HG03159 (cell line): ENCODE measurements around the gene IRAK2.

Source experiments
- ATAC-seq: cut with Tn5 transposase; IDR thresholded peaks from one replicate; pipeline ENCODE4 v1.9.1; 2021; ENCODE audit warnings: mild to moderate bottlenecking, moderate library complexity; ENCODE audit not compliant: unreplicated experiment

Gene IRAK2

DNA sequence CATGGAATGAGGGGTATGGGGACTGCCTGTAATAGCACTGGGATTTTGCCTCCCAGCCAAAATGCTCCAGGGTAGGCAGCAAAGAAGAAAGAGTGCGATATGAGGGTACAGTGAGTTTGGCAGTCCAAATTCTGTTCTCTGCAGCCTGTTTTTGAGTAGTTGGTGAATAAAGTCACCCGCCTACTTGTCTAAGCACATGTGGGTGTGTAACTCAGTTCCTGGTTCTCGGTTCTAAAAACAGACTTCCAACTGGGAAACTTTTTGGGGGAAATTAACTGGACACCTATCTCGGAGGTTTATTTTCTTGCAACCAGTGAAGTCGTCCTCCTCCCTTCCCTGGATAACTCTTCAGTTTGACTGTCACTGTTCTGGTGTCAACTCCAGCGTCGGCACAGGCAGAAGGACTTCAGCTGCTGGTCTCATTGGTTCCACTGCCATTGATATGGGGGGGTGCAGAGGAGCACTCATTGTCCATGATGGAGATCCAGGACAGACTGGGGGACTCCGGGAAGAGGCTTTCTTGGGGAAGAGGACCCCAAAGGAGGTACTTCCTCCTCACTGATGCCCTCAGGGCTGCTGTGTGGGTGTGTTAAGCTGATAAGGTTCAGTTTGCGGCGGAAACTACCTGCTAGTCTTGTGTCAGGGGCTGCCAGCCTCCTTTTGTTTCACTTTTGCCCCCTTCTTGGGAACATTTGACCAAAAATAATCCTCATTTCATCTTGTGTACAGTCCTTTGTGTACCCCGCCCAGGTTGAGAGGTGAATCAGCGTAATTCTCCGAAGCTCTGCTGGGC lies 114.9 kb downstream of the IRAK2 start:
- no peak for ATAC-seq

DNA sequence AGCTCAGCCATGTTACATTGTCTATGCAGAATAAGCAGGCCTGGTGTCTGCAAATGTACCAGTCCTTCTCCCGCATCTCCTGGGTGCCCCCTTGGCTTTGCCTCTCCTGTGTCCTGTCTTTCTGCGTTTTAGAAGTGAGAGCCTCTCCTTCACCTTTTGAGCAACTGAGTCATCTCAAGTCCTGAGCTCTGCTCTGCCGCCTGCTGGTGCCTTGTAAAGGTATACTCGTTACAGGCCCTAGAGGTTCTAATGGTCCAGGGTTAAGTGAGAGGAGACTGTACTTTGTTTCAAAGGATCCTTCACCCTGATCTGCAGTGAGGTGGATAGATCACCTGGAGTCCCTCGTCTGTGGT lies 115.4 kb downstream of the IRAK2 start:
- no peak for ATAC-seq

DNA sequence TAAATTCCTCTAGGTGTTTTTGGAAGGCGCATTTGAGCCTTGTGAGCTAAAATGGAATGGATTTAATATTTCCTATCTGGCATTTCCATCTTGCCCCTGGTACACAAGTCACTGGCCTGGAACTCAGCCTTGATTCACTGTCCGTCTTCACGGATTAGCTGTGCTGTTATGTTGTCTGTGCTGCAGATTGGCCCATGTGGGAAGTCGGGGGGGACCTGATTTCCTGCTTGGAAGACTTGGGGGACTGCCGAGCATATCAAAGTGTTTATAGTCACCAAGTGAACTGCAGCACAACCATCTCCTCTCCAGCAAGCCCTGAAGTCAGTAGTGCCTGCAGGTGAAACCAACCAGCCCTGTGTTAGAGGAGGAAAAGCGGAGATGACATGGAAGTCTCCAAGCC lies 115.9 kb downstream of the IRAK2 start:
- no peak for ATAC-seq

DNA sequence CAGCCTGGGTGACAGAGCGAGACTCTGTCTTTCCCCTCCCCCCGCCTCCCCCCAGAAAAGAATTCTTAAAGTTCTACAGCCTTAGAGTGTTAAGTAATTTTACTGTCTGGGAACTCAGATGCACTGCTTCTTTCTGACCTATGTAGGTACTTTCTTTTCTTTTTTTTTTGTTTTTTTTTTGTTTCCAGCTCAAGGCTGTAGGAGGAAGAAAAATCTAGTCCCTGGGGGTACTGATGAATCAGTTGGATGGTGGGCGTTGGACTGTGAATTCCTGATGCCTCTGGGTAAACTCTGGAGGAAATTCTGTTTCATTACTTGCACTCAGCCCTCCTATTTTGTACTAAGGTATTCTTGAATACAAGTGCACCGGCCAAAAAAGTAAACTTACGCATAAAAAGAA lies 117.2 kb downstream of the IRAK2 start:
- no peak for ATAC-seq

DNA sequence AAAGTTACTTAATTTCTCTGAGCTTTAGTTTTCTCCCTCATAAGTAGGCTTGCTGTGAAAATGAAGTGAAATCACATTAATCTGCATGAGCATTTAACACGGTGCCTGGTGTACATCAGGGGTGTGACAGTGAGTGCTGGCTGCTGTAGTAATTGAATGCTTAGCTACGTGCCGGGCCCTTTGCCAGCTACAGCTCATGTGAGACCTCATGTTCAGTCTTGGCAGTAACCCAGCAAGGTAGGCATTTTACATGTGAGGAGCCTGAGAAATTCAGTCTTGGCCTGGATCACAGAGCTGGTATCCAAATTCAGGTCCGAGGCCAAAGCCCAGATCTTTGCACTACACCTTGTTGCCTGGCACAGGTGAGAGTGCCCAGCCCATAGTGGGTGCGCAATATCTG lies 118.9 kb downstream of the IRAK2 start:
- no peak for ATAC-seq

DNA sequence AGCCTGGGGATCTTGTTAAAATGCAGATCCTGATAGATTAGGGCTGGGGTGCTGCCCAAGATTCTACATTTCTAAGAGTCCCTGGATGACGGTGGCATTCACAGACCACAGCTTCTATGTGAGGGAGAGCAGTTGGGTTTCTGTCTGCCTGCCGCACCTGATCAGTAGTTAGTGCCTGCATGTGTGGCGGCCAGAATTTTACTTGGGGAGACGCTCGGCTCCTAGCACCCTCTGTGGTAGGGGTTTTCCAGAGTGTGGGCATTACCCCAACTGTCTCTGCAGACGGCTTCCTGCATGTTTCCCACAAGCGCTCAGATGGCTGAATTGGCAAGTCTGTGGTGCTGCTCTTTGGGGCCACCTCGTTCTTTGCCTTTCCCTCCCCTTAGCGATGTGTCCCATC lies 119.8 kb downstream of the IRAK2 start:
- ATAC-seq = no peak

DNA sequence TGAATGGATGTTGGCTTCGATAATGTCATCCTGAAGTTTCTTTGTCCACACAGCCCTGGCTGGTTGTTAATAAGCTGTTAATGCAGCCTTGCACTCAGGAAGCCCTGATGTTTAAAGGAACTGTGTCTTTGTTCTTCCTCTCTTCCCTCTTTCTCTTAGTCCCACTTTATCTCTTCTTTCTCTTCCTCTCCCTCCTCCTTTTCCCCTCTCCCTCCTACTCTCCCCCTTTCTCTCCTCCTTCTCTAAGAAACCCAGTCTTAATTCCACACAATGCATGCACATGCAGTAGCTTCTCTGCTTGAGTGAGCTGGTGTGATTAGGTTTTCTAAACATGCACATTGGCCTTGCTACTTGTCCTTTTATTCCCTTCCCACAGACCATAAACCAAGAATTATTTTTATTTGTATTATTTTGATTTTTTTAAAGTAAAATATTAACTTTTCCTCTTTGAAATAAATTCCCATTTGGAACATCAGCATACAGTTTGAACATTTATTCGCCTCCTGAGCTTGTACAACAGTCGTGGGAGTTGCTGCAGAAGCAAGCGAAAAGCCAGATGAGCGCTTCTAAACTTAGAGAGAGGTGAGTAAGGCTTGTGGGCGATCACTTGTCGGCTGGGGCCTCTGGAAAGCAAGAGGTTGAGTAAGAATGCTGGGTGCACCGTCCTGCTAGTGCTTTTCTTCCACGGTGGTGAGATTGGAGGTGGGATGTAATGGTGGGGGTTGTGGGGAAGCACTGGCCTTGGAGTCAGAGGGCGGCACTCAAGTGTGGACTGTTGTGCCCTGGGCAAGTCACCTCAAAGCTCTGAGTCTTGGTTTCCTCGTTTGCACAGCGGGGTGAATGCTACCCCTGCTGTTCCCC lies 120.8 kb downstream of the IRAK2 start:
- ATAC-seq = no peak

DNA sequence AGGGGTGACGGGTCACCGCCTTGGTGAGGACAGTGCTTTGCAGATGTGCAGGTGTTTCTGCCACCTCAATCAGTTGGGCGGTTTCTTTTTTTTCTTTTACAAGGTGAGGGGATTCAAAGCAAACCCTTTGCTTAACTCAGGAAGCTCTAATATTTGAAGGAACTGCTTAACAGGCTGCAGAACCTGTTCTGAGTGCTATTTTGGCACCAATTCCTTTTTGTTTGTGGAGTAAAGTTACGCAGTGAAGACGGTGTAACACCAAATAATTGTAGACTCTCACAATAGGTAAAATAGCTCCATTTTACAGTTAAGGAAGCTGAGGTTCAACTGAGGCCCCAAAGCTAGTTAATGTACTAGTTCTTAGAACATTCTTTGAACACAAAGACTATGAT lies 121.4 kb downstream of the IRAK2 start:
- ATAC-seq = no peak

DNA sequence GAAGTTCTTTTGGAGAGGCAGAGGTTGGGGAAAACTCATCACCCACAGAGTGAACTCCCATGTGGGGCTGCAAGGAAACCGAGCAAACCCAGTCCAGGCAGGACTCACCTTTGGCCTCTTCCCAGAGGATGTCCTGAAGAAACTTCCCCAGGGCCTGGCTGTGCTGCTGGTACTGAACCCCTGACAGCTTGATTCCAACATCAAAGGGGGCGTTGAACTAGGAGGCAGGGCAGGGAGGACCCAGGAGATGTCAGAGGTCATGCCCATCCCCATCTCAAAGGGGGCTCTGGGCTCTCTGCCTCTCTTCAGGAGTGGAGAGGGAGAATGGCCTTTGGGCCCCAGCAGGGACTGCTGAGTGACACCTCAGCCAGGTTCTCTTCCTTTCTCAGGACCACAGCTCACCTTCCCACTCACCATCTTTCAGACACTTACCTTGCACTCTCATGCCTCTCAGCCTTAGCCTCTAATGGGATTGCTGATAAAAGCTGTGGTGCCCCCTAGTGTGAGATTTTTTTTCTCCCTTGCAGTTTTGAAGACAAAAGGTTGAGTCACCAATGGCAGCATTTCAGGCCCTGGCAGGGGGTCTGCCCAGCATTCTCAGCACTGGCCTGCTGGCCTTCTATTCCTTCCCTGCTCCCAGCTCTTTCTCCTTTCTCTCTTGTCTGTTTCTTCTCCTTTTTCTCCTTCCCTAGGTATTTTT lies 122.0 kb downstream of the IRAK2 start:
- no peak for ATAC-seq

DNA sequence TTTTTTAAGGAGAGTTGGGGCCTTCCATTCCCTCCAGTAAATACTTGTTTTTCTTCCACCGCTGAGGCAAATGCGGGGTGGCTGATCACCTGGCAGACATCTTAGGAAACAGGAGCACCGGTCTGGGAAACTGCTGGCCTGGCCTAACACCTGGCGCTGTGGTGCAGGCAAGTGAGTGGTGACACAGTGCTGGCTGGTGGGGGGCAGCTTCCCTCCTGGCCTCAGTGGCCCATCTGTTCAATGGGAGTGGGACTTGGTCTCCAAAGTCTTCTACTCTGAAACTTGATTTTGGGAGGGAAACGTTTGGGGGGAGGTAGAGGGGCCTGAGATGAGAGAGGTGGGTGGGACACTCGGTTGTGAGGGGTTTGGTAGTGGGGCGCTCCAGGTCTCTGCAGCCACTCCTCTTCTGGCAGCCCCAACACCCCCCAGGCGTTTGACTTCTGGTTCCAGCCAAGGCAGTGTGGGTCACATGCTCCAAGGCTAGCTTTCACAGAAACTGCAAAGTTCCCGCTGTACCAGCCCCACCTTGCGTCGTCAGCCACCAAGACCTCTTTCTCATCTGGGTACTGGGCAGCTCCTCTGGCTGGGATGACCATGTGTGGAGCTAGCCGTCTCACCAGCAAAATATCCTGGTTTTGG lies 123.3 kb downstream of the IRAK2 start:
- ATAC-seq = no peak

DNA sequence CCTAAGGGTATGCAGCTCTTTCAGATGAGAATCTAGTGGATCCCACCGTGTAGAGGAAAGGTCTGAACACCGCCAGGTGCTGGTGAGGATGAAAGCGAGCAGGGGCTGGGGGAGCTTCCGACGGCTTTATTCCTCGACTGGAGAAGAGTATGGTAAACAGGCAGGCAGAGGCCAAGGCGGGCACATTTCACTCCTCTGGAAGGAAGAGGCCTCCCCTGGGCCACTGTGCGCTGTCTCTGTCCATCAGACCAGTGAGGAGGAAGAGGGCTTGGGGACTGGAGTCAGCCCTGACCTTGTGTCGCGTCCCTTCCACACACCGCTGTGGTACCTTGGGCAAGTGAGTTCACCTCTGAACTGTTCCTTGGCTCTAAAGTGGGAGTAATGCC lies 123.8 kb downstream of the IRAK2 start:
- no peak for ATAC-seq

DNA sequence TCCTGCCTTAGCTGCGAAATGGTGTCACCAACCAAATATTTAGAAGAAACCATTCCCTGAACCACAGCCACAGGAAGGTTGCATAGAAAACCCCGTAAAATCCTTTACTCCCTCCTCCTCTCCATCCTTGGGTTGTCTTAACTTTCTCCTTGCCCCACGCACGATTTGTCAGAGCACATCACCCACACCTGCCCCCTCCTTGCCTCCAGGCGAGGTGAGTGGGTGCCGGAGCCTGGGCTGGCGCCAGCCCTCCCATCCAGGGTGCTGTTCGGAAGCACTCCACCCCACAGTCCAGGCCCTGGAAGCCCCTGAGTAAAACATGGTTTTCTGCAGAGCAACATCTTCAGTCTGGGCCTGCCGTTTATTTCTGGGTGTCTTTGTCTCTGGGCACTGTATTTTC lies 124.4 kb downstream of the IRAK2 start:
- no peak for ATAC-seq

DNA sequence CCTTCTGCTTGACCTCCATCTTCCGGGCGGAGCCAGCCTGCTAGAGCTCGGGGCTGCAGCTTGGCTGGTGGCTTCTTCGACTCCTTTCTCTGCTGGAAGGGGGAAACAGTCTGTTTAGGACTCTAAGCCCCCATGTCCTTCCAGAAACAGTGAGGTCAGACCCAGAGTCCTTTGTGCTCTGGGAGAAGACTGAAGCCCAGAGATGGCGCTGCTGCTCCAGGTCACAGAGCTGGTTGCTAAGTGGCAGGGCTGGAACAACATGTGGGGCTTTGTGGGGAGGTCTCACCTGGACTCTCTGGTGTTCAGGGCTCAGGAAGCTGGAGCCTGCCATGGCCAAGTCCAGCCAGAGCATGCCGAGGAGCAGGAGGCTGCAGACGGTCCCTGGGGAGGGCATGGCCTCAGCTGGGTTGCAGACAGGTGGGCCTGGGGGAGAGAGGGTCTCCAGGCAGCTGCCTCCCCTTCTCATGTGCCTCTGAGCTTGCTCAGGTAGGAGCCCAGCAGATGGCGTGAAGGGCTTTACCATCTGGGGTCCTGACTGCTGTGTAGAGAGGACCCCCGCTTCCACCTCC lies 125.2 kb downstream of the IRAK2 start:
- no peak for ATAC-seq

DNA sequence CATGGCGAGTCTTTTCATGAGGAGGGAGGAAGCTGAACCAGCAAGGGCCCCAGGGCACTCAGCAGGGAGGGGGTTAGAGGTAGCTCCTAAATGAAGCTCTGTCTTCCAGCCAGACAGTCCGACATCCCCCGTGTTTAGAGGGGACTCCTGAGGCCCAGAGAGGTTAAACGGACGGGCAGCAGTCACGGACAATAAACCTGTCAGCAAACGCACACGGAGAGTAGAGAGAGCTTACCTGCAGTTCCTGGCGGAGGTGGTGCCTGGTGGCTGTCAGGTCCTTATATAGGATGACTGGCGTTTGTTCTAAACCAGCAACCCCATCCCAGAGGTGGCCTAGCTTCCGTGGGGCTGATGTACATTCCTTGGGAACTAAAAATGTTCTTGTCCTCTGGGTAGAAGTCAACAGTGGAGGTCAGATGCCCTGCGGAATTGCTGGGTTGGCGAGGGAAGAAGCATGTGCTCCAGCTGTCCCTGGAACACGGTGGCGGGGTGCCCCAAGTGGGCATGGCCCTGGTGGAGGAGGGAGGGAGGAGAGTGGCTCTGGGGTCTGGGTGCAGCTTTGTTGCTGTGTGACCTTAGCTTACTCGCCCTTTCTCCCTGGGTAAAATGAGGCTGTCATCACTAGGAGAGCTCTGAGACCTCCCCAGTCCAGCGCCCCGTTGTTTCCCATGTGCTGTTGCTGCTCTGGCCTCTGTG lies 125.9 kb downstream of the IRAK2 start:
- ATAC-seq = no peak

DNA sequence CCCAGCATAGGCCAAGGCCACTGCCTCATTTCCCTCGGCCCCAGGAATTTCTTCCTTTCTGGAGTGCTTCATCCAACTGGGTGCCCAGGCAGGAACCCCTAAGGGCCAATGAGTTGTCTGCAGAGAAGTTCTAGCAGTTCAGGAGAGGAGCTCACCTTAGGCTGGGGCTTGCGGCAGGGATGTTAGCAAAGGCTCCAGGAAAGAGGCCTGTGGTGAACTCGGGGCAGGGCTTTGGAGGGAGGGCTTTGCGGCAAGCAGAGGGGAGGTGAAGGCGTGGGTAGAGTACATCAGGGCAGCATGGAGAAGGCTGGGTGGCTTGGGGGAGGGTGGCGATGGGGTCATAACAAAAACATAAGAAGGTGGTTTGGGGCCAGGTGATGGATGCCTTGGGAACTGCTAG lies 126.9 kb downstream of the IRAK2 start:
- ATAC-seq = no peak

DNA sequence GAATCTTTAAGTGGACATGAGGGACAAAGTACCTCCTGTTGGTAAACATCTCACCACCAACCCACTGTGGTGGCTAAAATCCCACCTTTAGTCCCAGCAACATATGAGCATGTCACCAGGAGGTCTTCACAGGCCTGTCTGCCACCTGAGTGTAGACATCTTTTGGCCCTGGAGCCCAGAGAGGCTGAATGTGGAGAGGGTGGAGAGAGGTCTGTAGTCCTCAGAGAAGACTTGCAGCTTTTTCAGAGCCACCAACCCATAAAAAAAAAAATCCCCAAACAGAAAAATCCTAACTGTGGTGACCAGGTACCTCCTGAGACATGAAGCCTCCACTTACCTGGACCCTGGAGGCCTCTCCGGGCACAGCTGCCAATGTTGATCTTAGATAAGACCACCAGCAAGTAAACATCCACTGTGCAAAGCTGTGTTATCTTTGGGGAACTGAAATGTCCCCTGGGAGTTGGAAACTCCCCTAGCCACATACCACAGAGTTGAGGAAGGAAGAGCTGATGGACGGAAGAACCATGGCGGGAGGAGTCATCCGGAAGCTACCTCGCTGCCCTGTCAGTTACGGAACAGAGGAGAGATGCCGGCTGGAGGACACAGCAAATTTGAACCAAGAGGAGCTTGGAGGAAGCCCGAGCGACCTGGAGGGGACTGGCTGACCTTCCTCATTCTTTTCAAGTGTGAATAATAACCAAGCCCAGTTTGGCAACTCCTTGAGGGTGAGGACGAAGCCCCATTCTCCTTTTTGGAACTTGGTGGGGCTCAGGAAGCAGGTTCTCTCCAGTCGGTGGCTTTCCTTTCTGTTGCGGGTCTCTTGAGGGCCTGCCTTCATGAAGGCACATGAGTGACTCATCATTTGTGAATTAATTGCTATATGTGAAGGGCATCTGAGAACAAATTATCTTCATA lies 128.0 kb downstream of the IRAK2 start, which contains the start of gene GHRL:
Gene GHRL, minus strand, starts transcription at position 443 of the 915 bp plus-strand sequence. CDS start 2,767 bp downstream, outside the sequence.
- ATAC-seq = peak; percentile 77
